Occipital lobe (tissue), 2 donors: Measurements from ENCODE around the gene CTU2. TPM values are rescaled to one million over a fixed set of nuclear protein-coding genes. Genes with fewer than 3 reads are reported as not detected.

Experiments
- DNase-seq: peaks from one replicate; lab custom pipeline; 2025; lab: John Stamatoyannopoulos, UW
- total RNA-seq: library from RNA; depleted of rRNA; stranded (reverse); fragments of >200 nt; gene quantifications from one replicate; pipeline ENCODE4 v1.2.3, GENCODE V29; 2014

CTU2 gene
- total RNA-seq, 1 donor from 2014 or later, result 15.9 TPM

- no peak for DNase-seq
Observed at GRCh38 chr16:88760424-88761142, 54.3 kb downstream of the CTU2 start.

- no peak for DNase-seq
Observed at GRCh38 chr16:88761143-88761534, 54.8 kb downstream of the CTU2 start.

- no peak for DNase-seq
Observed at GRCh38 chr16:88761830-88762229, 55.5 kb downstream of the CTU2 start.

- DNase-seq, result no peak
Observed at GRCh38 chr16:88762258-88762870, 56.1 kb downstream of the CTU2 start.

GRCh38 chr16:88762941-88763340 is 56.6 kb downstream of the CTU2 start:
- DNase-seq, result no peak

GRCh38 chr16:88763502-88764053 is 57.3 kb downstream of the CTU2 start:
- DNase-seq, result no peak

- no peak for DNase-seq
Observed at GRCh38 chr16:88764080-88764479, 57.8 kb downstream of the CTU2 start.

- DNase-seq, result no peak
Observed at GRCh38 chr16:88764913-88765349, 58.6 kb downstream of the CTU2 start.

Other genes starting within 250 kb of the CTU2 start
- gene ZC3H18, start 136.1 kb upstream of the CTU2 start, total RNA-seq, result 12.0 TPM
- not detected for gene IL17C, start 67.9 kb upstream of the CTU2 start, total RNA-seq
- gene CYBA, start 55.5 kb upstream of the CTU2 start, total RNA-seq, result 17.8 TPM
- gene MVD, start 43.4 kb upstream of the CTU2 start, total RNA-seq, result 48.8 TPM
- 0.16 TPM for gene SNAI3, start 20.0 kb upstream of the CTU2 start, total RNA-seq
- gene RNF166, start 95 bp upstream of the CTU2 start, total RNA-seq, result 10.9 TPM
- 4.8 TPM for gene PIEZO1, start 78.7 kb downstream of the CTU2 start, total RNA-seq
- gene CDT1, start 97.3 kb downstream of the CTU2 start, total RNA-seq, result 1.6 TPM
- 12.0 TPM for gene APRT, start 105.4 kb downstream of the CTU2 start, total RNA-seq
- gene GALNS, start 150.4 kb downstream of the CTU2 start, total RNA-seq, result 6.6 TPM
- 30.4 TPM for gene TRAPPC2L, start 150.6 kb downstream of the CTU2 start, total RNA-seq
- gene PABPN1L, start 160.2 kb downstream of the CTU2 start, total RNA-seq, result not detected